Colonic mucosa (tissue), 4 donors: ENCODE results near the gene MTUS2. TPM values are rescaled to one million over a fixed set of nuclear protein-coding genes. Genes with fewer than 3 reads are reported as not detected.

Source experiments
- DNase-seq: peaks from one replicate; pipeline ENCODE4 v3.0.0-alpha.2; 2020
- H3K27ac ChIP-seq: fragments of 200-600 bp; one replicate; pipeline ENCODE4 v1.8.0; 2021
- H3K27me3 ChIP-seq: fragments of 200-600 bp; one replicate; pipeline ENCODE4 v1.8.0; 2021
- H3K36me3 ChIP-seq: fragments of 200-600 bp; one replicate; pipeline ENCODE4 v1.8.0; 2021
- H3K4me1 ChIP-seq: fragments of 200-600 bp; one replicate; pipeline ENCODE4 v1.8.0; 2021; ENCODE audit warnings: mild to moderate bottlenecking
- H3K4me3 ChIP-seq: fragments of 200-600 bp; one replicate; pipeline ENCODE4 v1.8.0; 2021
- H3K9ac ChIP-seq, 2 donors: one replicate each; pipeline ENCODE4 v1.7.0; 2013; ENCODE audit warnings: control low read depth in 2 of 2, low read depth in 2 of 2, low read length in 2 of 2
- H3K9me3 ChIP-seq: fragments of 200-600 bp; one replicate; pipeline ENCODE4 v1.8.0; 2021
- intact Hi-C: fragments of 100-400 bp; cut with DNase I; formaldehyde crosslinking; loops from one replicate; pipeline ENCODE4 v1.14.1; 2022
- total RNA-seq, 2 donors: library from RNA; stranded (reverse); fragmentation: NEBNext Ultra II Directional in 1 of 2; extraction: Animal tissue kit (Norgen Biotek cat#: 25700) in 1 of 2; gene quantifications; one replicate each; pipeline ENCODE4 v1.2.1, GENCODE V29; 2021
- TF ChIP-seq, protein P1 (sequence below): fragments of 200-600 bp; IDR thresholded peaks from one replicate; pipeline ENCODE4 v1.8.0; 2022; ENCODE audit warnings: antibody characterized with exemption, mild to moderate bottlenecking
- donor health status: healthy.
- donor health status: DM: no; HTN: no; CAD: no.
- donor health status: DM: no; HTN: no; CAD: no.

Gene MTUS2
- total RNA-seq, 2 donors from 2014 or later: 0.11 to 0.40 TPM

DNA sequence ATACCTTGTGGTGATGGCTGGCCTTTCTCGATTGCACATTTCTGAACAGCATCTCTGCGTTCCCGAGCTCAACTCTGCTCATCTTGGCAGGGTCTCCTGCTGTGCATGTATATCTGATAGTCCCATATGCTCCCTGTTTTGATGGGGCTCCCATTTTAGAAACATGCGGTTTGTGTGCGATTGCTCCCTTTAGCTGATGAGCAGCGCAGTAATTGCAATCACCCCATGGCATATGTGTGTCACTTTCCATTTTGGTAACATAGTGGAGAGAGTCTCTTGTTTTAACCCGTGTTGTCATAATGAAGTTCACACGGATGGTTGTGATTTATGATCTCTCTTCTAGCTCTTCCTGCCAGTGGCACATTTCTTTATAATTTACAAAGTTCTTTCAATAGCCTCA is 144.7 kb downstream of the MTUS2 start:
- no peaks in the 10 kb centered on the region for H3K9me3 ChIP-seq
- no peak overlapping the region for H3K27ac ChIP-seq
- H3K27me3 ChIP-seq: no peaks in the 10 kb centered on the region
- TF ChIP-seq, protein P1, sequence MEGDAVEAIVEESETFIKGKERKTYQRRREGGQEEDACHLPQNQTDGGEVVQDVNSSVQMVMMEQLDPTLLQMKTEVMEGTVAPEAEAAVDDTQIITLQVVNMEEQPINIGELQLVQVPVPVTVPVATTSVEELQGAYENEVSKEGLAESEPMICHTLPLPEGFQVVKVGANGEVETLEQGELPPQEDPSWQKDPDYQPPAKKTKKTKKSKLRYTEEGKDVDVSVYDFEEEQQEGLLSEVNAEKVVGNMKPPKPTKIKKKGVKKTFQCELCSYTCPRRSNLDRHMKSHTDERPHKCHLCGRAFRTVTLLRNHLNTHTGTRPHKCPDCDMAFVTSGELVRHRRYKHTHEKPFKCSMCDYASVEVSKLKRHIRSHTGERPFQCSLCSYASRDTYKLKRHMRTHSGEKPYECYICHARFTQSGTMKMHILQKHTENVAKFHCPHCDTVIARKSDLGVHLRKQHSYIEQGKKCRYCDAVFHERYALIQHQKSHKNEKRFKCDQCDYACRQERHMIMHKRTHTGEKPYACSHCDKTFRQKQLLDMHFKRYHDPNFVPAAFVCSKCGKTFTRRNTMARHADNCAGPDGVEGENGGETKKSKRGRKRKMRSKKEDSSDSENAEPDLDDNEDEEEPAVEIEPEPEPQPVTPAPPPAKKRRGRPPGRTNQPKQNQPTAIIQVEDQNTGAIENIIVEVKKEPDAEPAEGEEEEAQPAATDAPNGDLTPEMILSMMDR: no peak
- intact Hi-C loops: no loop called here
- H3K9ac ChIP-seq: no peak overlapping the region
- no peak overlapping the region for H3K4me3 ChIP-seq
- H3K36me3 ChIP-seq: no peaks in the 10 kb centered on the region
- H3K4me1 ChIP-seq: no peaks in the 10 kb centered on the region
- DNase-seq: no peak

DNA sequence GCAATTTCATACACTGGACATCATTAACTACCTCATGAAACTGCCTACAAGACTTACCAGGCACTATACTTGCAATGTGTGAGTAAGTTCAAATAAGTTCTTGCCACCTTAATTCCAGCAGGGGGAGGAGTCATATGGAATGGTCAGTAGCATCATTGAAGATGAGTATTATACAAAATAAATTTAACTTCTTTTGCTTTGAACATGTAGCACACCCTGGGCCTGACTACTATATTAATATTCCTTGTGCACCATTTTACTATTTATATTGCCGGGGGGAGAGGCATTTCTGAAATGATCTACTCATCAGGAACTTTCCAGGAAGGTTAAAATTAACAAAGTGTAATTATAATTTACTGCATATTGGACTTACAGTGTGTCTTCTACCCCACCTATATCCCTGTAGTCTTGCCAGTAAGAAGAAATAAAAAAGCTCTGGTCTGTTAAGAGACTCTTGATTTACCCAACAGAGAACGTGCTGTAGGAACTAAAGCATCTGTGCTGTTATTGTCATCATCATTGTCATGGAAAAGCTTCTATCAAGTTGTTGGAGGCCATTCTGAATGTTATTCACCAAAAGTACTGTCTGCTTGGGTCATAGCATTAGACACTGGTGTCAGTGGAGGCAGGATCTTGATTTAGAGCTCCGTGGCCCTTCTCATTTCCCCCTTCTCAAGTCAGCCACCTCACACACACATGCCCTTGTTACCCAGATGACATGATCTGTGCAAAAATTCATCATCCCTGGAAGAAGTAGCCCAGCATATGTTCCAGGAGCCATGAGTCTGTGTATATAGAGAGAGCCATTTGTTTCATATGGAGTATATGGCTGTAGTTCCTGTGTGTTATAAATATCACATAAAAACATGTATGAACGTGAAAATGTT is 147.1 kb downstream of the MTUS2 start:
- H3K27me3 ChIP-seq: no peaks in the 10 kb centered on the region
- H3K9me3 ChIP-seq: no peaks in the 10 kb centered on the region
- TF ChIP-seq, protein P1: no peak
- no peak overlapping the region for H3K27ac ChIP-seq
- H3K9ac ChIP-seq: no peak overlapping the region
- intact Hi-C loops: no loop called here
- no peaks in the 10 kb centered on the region for H3K4me1 ChIP-seq
- no peak for DNase-seq
- H3K4me3 ChIP-seq: no peak overlapping the region
- no peaks in the 10 kb centered on the region for H3K36me3 ChIP-seq

DNA sequence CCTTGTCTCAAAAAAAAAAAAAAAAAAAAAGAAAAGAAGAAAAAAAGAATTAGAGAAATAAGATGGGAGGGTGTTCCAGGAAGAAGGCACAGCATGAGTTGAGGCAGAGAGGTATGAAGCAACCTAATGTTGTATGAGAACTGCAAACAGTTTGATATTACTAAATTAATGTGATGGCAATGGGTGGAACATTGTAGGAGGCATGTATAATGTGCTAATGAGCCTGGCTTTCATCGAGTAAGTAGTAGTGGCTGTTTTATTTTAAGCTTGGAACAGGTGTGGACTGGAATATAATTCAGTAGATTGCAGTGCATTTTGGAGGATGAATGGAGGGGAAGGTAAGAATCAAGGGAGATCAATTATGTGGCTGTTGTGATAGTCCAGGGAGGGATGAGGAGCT is 156.1 kb downstream of the MTUS2 start:
- TF ChIP-seq, protein P1: no peak
- no peak for DNase-seq
- Histone ChIP-seq H3K27ac (no peak overlapping the region), H3K9ac (no peak overlapping the region), H3K27me3 (no peaks in the 10 kb centered on the region), H3K4me1 (no peaks in the 10 kb centered on the region), H3K36me3 (no peaks in the 10 kb centered on the region), H3K4me3 (no peak overlapping the region), H3K9me3 (no peaks in the 10 kb centered on the region)
- intact Hi-C loops: no loop called here

DNA sequence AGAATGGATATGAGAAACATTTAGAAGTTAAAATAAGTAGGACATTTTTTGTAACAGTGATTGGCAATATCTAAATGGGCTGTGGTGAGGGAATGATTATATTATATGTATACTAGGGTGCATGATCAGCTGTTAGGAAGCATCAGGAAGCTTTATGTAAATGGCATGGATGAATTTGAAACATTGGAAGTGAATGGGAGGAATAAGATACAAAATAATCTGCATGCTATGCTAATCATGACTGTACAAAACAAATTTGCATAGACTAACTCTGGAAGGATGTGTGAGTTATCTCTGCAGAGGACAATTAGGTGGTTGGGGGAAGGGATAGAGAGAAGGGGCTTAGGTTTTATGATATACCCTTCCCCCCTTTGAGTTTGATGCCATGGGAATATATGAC is 156.5 kb downstream of the MTUS2 start:
- no peak overlapping the region for H3K27ac ChIP-seq
- TF ChIP-seq, protein P1: no peak
- H3K36me3 ChIP-seq: no peaks in the 10 kb centered on the region
- H3K27me3 ChIP-seq: no peaks in the 10 kb centered on the region
- intact Hi-C loops: no loop called here
- no peak overlapping the region for H3K4me3 ChIP-seq
- no peak overlapping the region for H3K9ac ChIP-seq
- H3K4me1 ChIP-seq: no peaks in the 10 kb centered on the region
- no peaks in the 10 kb centered on the region for H3K9me3 ChIP-seq
- DNase-seq: no peak

DNA sequence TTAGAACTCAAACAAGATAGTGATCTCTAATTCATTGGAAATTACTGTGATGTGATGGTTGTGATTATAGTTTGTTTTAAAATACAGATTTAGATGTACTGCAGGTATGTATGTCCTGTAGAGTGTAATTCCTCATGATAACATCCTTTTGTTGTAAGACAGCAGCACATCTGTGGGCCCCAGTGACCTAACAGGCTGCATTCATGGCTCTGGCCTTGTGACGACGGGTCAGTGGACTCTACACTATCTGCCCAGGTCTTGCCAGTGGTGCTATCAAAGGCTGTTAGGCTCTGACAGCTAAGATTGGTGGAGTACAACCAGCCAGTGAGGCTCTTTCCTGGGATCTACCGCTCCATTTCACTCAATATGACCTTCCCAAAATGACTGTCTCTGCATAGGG is 158.4 kb downstream of the MTUS2 start:
- H3K9ac ChIP-seq: no peak overlapping the region
- no peaks in the 10 kb centered on the region for H3K4me1 ChIP-seq
- no peaks in the 10 kb centered on the region for H3K36me3 ChIP-seq
- no peak for DNase-seq
- H3K4me3 ChIP-seq: no peak overlapping the region
- TF ChIP-seq, protein P1: no peak
- H3K27ac ChIP-seq: no peak overlapping the region
- H3K9me3 ChIP-seq: no peaks in the 10 kb centered on the region
- H3K27me3 ChIP-seq: no peaks in the 10 kb centered on the region
- intact Hi-C loops: no loop called here
